ENCODE results near the gene PSMB9. TPM values are rescaled to one million over a fixed set of nuclear protein-coding genes. Genes with fewer than 3 reads are reported as not detected.

Gene PSMB9
- total and polyA plus RNA-seq, 2 experiments from 2014 or later, result 3.3 TPM; not detected in 1

DNA sequence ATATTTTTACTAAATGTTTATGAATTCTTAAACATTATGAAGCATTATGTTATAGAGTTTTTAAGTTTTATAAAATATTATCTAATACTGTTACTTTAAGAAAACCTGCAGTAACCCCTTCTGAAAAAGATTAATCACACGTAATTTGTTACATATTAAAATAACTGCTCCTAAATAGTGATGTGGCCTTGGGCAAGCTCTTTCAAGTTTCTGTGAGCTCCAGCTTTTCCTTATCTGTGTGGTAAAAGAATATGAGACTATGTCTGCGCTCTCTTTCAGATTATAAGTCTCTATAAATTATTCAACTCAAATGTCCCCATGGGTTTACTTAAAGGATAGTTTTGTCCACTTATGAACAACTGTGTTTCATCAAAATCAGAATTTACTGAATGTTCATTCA is 54.9 kb downstream of the PSMB9 start:
- no peaks in the 10 kb centered on the region for H3K4me1 ChIP-seq (ENCODE audit: insufficient read depth)
- no peak overlapping the region for H3K4me3 ChIP-seq
- H3K27ac ChIP-seq, result no peak overlapping the region
- no peaks in the 10 kb centered on the region for H4K20me1 ChIP-seq (ENCODE audit: insufficient read depth, poor library complexity, severe bottlenecking)
- TF ChIP-seq EZH2 (IDR thresholded peaks at IDR 0.05; ENCODE audit: borderline replicate concordance), result no peak
- no peak for TF ChIP-seq EZH2phosphoT487 (IDR thresholded peaks at IDR 0.05; ENCODE audit: low read depth, severe bottlenecking, unreplicated experiment)
- TF ChIP-seq, protein P1, sequence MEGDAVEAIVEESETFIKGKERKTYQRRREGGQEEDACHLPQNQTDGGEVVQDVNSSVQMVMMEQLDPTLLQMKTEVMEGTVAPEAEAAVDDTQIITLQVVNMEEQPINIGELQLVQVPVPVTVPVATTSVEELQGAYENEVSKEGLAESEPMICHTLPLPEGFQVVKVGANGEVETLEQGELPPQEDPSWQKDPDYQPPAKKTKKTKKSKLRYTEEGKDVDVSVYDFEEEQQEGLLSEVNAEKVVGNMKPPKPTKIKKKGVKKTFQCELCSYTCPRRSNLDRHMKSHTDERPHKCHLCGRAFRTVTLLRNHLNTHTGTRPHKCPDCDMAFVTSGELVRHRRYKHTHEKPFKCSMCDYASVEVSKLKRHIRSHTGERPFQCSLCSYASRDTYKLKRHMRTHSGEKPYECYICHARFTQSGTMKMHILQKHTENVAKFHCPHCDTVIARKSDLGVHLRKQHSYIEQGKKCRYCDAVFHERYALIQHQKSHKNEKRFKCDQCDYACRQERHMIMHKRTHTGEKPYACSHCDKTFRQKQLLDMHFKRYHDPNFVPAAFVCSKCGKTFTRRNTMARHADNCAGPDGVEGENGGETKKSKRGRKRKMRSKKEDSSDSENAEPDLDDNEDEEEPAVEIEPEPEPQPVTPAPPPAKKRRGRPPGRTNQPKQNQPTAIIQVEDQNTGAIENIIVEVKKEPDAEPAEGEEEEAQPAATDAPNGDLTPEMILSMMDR (IDR thresholded peaks at IDR 0.05; ENCODE audit: poor library complexity), result no peak
- H2AFZ ChIP-seq, result no peak overlapping the region
- peaks cover 4% of the 10 kb centered on the region for H3K27me3 ChIP-seq
- H3K9me3 ChIP-seq (ENCODE audit: low read depth), result no peaks in the 10 kb centered on the region
- H3K36me3 ChIP-seq (replicated peaks; ENCODE audit: insufficient read depth, low read depth), result no peaks in the 10 kb centered on the region
- H3K9me2 ChIP-seq (replicated peaks; ENCODE audit: insufficient read depth), result no peaks in the 10 kb centered on the region
- DNase-seq (ENCODE audit: low spot score), result no peak
- 64% methylated on average over 2 of the region's 2 CpGs for WGBS (ENCODE audit: low lambda C conversion rate, missing lambda C conversion rate)
- no peaks in the 10 kb centered on the region for H3K79me2 ChIP-seq
- H3K4me2 ChIP-seq, result no peak overlapping the region

Small RNA genes within 50 kb of the gene (small RNA-seq; reads per million reads assigned to genes)
- gene HLA-Z, result not detected

Other genes with a start within 250 kb of the PSMB9 start
- gene HLA-DQA1, start 216.8 kb upstream of the PSMB9 start, total RNA-seq, result not detected in 2 replicates
- gene HLA-DQA1, start 216.8 kb upstream of the PSMB9 start, polyA plus RNA-seq, result not detected in 2 replicates
- gene HLA-DQB1, start 187.5 kb upstream of the PSMB9 start, total RNA-seq, result 12.0 and 12.2 TPM in 2 replicates
- 13.0 and 15.2 TPM in 2 replicates for gene HLA-DQB1, start 187.5 kb upstream of the PSMB9 start, polyA plus RNA-seq
- gene HLA-DQA2, start 112.8 kb upstream of the PSMB9 start, total RNA-seq, result not detected in 2 replicates
- gene HLA-DQA2, start 112.8 kb upstream of the PSMB9 start, polyA plus RNA-seq, result not detected in 2 replicates
- gene HLA-DQB2, start 90.7 kb upstream of the PSMB9 start, total RNA-seq, result not detected in 2 replicates
- gene HLA-DQB2, start 90.7 kb upstream of the PSMB9 start, polyA plus RNA-seq, result not detected in 2 replicates
- gene HLA-DOB, start 37.2 kb upstream of the PSMB9 start, total RNA-seq, result not detected in 2 replicates
- gene HLA-DOB, start 37.2 kb upstream of the PSMB9 start, polyA plus RNA-seq, result 0.94 TPM in 1 of 2 replicates, not detected in the other
- 5.9 and 11.7 TPM in 2 replicates for gene TAP2, start 15.5 kb upstream of the PSMB9 start, total RNA-seq
- 1.2 and 1.7 TPM in 2 replicates for gene TAP2, start 15.5 kb upstream of the PSMB9 start, polyA plus RNA-seq
- gene PSMB8, start 10.1 kb upstream of the PSMB9 start, total RNA-seq, result 19.1 and 25.7 TPM in 2 replicates
- 18.6 and 36.7 TPM in 2 replicates for gene PSMB8, start 10.1 kb upstream of the PSMB9 start, polyA plus RNA-seq
- gene TAP1, start 488 bp upstream of the PSMB9 start, total RNA-seq, result 13.7 and 15.2 TPM in 2 replicates
- 11.0 and 14.1 TPM in 2 replicates for gene TAP1, start 488 bp upstream of the PSMB9 start, polyA plus RNA-seq
- 1.00 and 1.0 TPM in 2 replicates for gene HLA-DMB, start 86.8 kb downstream of the PSMB9 start, total RNA-seq
- gene HLA-DMB, start 86.8 kb downstream of the PSMB9 start, polyA plus RNA-seq, result 1.7 TPM in 1 of 2 replicates, not detected in the other
- gene HLA-DMA, start 98.9 kb downstream of the PSMB9 start, total RNA-seq, result 9.0 and 9.5 TPM in 2 replicates
- gene HLA-DMA, start 98.9 kb downstream of the PSMB9 start, polyA plus RNA-seq, result 4.7 and 9.2 TPM in 2 replicates
- 132 and 133 TPM in 2 replicates for gene BRD2, start 114.4 kb downstream of the PSMB9 start, total RNA-seq
- gene BRD2, start 114.4 kb downstream of the PSMB9 start, polyA plus RNA-seq, result 106 and 118 TPM in 2 replicates
- gene HLA-DOA, start 155.4 kb downstream of the PSMB9 start, total RNA-seq, result 1.4 and 2.0 TPM in 2 replicates
- gene HLA-DOA, start 155.4 kb downstream of the PSMB9 start, polyA plus RNA-seq, result 0.79 and 0.83 TPM in 2 replicates
- gene HLA-DPA1, start 219.5 kb downstream of the PSMB9 start, total RNA-seq, result 2.6 and 5.3 TPM in 2 replicates
- gene HLA-DPA1, start 219.5 kb downstream of the PSMB9 start, polyA plus RNA-seq, result 1.7 and 4.7 TPM in 2 replicates
- 18.0 and 22.1 TPM in 2 replicates for gene HLA-DPB1, start 221.8 kb downstream of the PSMB9 start, total RNA-seq
- gene HLA-DPB1, start 221.8 kb downstream of the PSMB9 start, polyA plus RNA-seq, result 12.4 and 16.0 TPM in 2 replicates